ENCODE results near the gene CSNK2B.

Gene CSNK2B

GRCh38 chr6:31662124-31662723 is 3.7 kb upstream of the CSNK2B start:
- peak in 1 of 2 donors; percentile 26 for DNase-seq

- DNase-seq, result peak; percentile 26 to 29
Observed at GRCh38 chr6:31663126-31663960, 2.5 kb upstream of the CSNK2B start.

GRCh38 chr6:31663961-31664789 is 1.7 kb upstream of the CSNK2B start:
- no peak for DNase-seq

- peak; percentile 95 to 97 for DNase-seq
Observed at GRCh38 chr6:31664790-31665500, 935 bp upstream of the CSNK2B start, which contains the start of gene GPANK1. GPANK1 (minus strand) TSS chr6:31664997; CDS start chr6:31664478, 519 bp downstream.

- peak; percentile 71 to 83 for DNase-seq
Observed at GRCh38 chr6:31666337-31666965, 571 bp downstream of the CSNK2B start.

- DNase-seq, result no peak
Observed at GRCh38 chr6:31669676-31670075, 3.8 kb downstream of the CSNK2B start, which contains the start of gene LY6G5B. LY6G5B (plus strand) TSS chr6:31669976; CDS start chr6:31670951, 975 bp downstream.

GRCh38 chr6:31676322-31676903 is 10.5 kb downstream of the CSNK2B start:
- no peak for DNase-seq

- no peak for DNase-seq
Observed at GRCh38 chr6:31676904-31677303, 11.0 kb downstream of the CSNK2B start.

- DNase-seq, result no peak
Observed at GRCh38 chr6:31677955-31678354, 12.1 kb downstream of the CSNK2B start.

GRCh38 chr6:31680226-31681134 is 14.6 kb downstream of the CSNK2B start, which contains the start of gene LY6G5C:
LY6G5C (minus strand) TSS chr6:31681067; CDS start chr6:31680373, 694 bp downstream.
- peak; percentile 73 to 77 for DNase-seq

- DNase-seq, result peak; percentile 40 to 47
Observed at GRCh38 chr6:31681135-31681671, 15.3 kb downstream of the CSNK2B start.

- no peak for DNase-seq
Observed at GRCh38 chr6:31683591-31683990, 17.7 kb downstream of the CSNK2B start.

- DNase-seq, result no peak
Observed at GRCh38 chr6:31686483-31686882, 20.6 kb downstream of the CSNK2B start.

GRCh38 chr6:31687321-31687720 is 21.4 kb downstream of the CSNK2B start:
- DNase-seq, result no peak

GRCh38 chr6:31687860-31688693 is 22.2 kb downstream of the CSNK2B start:
- no peak for DNase-seq

- no peak for DNase-seq
Observed at GRCh38 chr6:31689249-31690110, 23.6 kb downstream of the CSNK2B start.

GRCh38 chr6:31690231-31691077 is 24.6 kb downstream of the CSNK2B start:
- DNase-seq, result peak in 1 of 2 donors; percentile 21

Measured in inflammatory macrophage (primary cell).